ENCODE data around the gene GAL3ST2.

- TF ChIP-seq CTCF (IDR thresholded peaks at IDR 0.05; ENCODE audit: insufficient read depth, low read length, poor library complexity, severe bottlenecking) (no peak), EZH2phosphoT487 (conservative IDR thresholded peaks at IDR 0.05; ENCODE audit: low read length) (no peak)
Observed at GRCh38 chr2:241803387-241804325, 27.0 kb downstream of the GAL3ST2 start.

All from SU-DHL-6 (cell line).